HCT116 (cell line): ENCODE results near the gene STUM. TPM values are rescaled to one million over a fixed set of nuclear protein-coding genes. Genes with fewer than 3 reads are reported as not detected.

Experiments
- ATAC-seq: fragments of 200-7000 bp; cut with Tn5 transposase; 2 replicates; pipeline ENCODE4 v1.9.1; 2020; ENCODE audit warnings: mild to moderate bottlenecking, moderate library complexity
- BruUV-seq: library from RNA; stranded (reverse); fragments of 400-500 nt; replicated peaks from 2 replicates; lab custom pipeline; 2021; lab: Mats Ljungman, UMichigan
- CTCF ChIA-PET: fragments of 300-600 bp; sonication (Branson Sonifier 250); formaldehyde crosslinking; loops from one replicate; lab custom pipeline; 2021; ENCODE audit warnings: antibody characterized with exemption; lab: Charles Lee
- POLR2A ChIA-PET: fragments of 300-600, 350-600 bp; sonication (Branson Sonifier 250); formaldehyde crosslinking; loops from one replicate; lab custom pipeline; 2021; ENCODE audit warnings: antibody characterized with exemption; lab: Charles Lee
- RAD21 ChIA-PET, 2 experiments: fragments of 300-600 bp; sonication (Branson Sonifier 250); formaldehyde crosslinking; loops; one replicate each; lab custom pipeline; 2023; ENCODE audit warnings: low total read pairs in 2 of 2; ENCODE audit not compliant: uncharacterized antibody in 2 of 2, unreplicated experiment in 2 of 2, low non-redundant PET in 1 of 2; lab: Charles Lee
- DNase-seq: peaks from one replicate; pipeline ENCODE4 v3.0.0-alpha.2; 2010; ENCODE audit warnings: low read depth, low spot score
- H2AFZ ChIP-seq: fragments of 200-600 bp; shearing (Covaris generic), sonication (generic); 2 replicates; pipeline ENCODE4 v1.6.1; 2017; ENCODE audit warnings: low read depth, mixed run types, mixed read lengths, antibody characterized with exemption, low read length; ENCODE audit not compliant: poor library complexity, severe bottlenecking
- H3K27ac ChIP-seq: 2 replicates; pipeline ENCODE4 v1.5.1; 2012; ENCODE audit warnings: low read depth, low read length
- H3K27me3 ChIP-seq: fragments of 200-600 bp; sonication (generic); 2 replicates; pipeline ENCODE4 v1.6.1; 2016; ENCODE audit warnings: mixed run types, low read length, mixed read lengths; ENCODE audit not compliant: insufficient read depth
- H3K36me3 ChIP-seq, 2 experiments: fragments of 200-500 bp in 1 of 2; fragments of 200-600 bp in 1 of 2; sonication (Bioruptor generic) in 1 of 2; sonication (generic) in 1 of 2; 2 replicates each; pipeline versions ENCODE4 v1.5.1 to v1.6.1; 2014 to 2016; ENCODE audit warnings: low read length in 2 of 2, inconsistent platforms in 1 of 2, mixed read lengths in 1 of 2, mixed run types in 1 of 2; ENCODE audit not compliant: insufficient read depth in 2 of 2, control insufficient read depth in 1 of 2
- H3K4me1 ChIP-seq, 2 experiments: fragments of 200-600 bp in 1 of 2; sonication (generic) in 1 of 2; 2 replicates each; pipeline versions ENCODE4 v1.5.1 to v1.6.1; 2012 to 2017; ENCODE audit warnings: low read length in 2 of 2, inconsistent platforms in 1 of 2, mild to moderate bottlenecking in 1 of 2, mixed read lengths in 1 of 2, mixed run types in 1 of 2, moderate library complexity in 1 of 2; ENCODE audit not compliant: insufficient read depth in 2 of 2, control insufficient read depth in 1 of 2
- H3K4me2 ChIP-seq: fragments of 200-600 bp; sonication (generic); 2 replicates; pipeline ENCODE4 v1.6.1; 2017; ENCODE audit warnings: mixed run types, low read length, mixed read lengths
- H3K4me3 ChIP-seq, 2 experiments: fragments of 200-600 bp in 1 of 2; sonication (generic) in 1 of 2; replicated peaks in 1 of 2; 2 replicates each; pipeline ENCODE4 v1.5.1; 2011 to 2016; ENCODE audit warnings: low read length in 2 of 2, control low read depth in 1 of 2, low read depth in 1 of 2, mild to moderate bottlenecking in 1 of 2, mixed read lengths in 1 of 2, mixed run types in 1 of 2
- H3K79me2 ChIP-seq: fragments of 200-600 bp; sonication (generic); 2 replicates; pipeline ENCODE4 v1.6.1; 2017; ENCODE audit warnings: mild to moderate bottlenecking, mixed run types, low read length, moderate library complexity, mixed read lengths; ENCODE audit not compliant: insufficient read depth
- H3K9ac ChIP-seq: fragments of 200-600 bp; sonication (generic); 2 replicates; pipeline ENCODE4 v1.6.1; 2016; ENCODE audit warnings: low read length, mixed read lengths
- H3K9me2 ChIP-seq: fragments of 200-600 bp; sonication (generic), shearing (Covaris generic); 2 replicates; pipeline ENCODE4 v1.6.1; 2017; ENCODE audit warnings: mixed run types, mild to moderate bottlenecking, moderate library complexity; ENCODE audit not compliant: insufficient read depth
- H3K9me3 ChIP-seq, 2 experiments: fragments of 200-500 bp in 1 of 2; fragments of 200-600 bp in 1 of 2; sonication (Bioruptor generic) in 1 of 2; sonication (generic) in 1 of 2; 2 replicates each; pipeline ENCODE4 v1.6.1; 2014 to 2017; ENCODE audit warnings: low read length in 2 of 2, mixed read lengths in 2 of 2, inconsistent platforms in 1 of 2, low read depth in 1 of 2, mild to moderate bottlenecking in 1 of 2, mixed run types in 1 of 2, moderate library complexity in 1 of 2; ENCODE audit not compliant: control insufficient read depth in 1 of 2, insufficient read depth in 1 of 2
- H4K20me1 ChIP-seq: fragments of 200-600 bp; sonication (generic), shearing (Covaris generic); 2 replicates; pipeline ENCODE4 v1.6.1; 2017; ENCODE audit warnings: mixed run types, mild to moderate bottlenecking, moderate library complexity; ENCODE audit not compliant: insufficient read depth
- FOSL1 ChIP-seq: IDR thresholded peaks from 2 replicates; pipeline ENCODE4 v1.6.1; 2012; ENCODE audit warnings: low read depth
- JUND ChIP-seq: IDR thresholded peaks from 2 replicates; pipeline ENCODE4 v1.6.1; 2012
- POLR2AphosphoS5 ChIP-seq: IDR thresholded peaks from 2 replicates; pipeline ENCODE4 v1.6.1; 2011; ENCODE audit warnings: mild to moderate bottlenecking, low read depth, low read length, moderate library complexity
- RAD21 ChIP-seq: IDR thresholded peaks from 2 replicates; pipeline ENCODE4 v1.6.1; 2012; ENCODE audit warnings: low read depth, mild to moderate bottlenecking
- SP1 ChIP-seq: IDR thresholded peaks from 2 replicates; pipeline ENCODE4 v1.6.1; 2012; ENCODE audit warnings: low read depth
- SRF ChIP-seq: IDR thresholded peaks from 2 replicates; pipeline ENCODE4 v1.6.1; 2012; ENCODE audit warnings: low read depth
- ZFX ChIP-seq: fragments of 450-650 bp; IDR thresholded peaks from 2 replicates; pipeline ENCODE4 v1.6.1; 2017
- intact Hi-C: fragments of 100-400 bp; cut with micrococcal nuclease; formaldehyde crosslinking; loops from 2 replicates; pipeline ENCODE4 v1.10.0; 2022
- total RNA-seq: library from RNA; stranded (reverse); gene quantifications from one replicate; pipeline ENCODE4 v1.2.1, GENCODE V29; 2021; ENCODE audit not compliant: unreplicated experiment
- TF ChIP-seq, protein P1 (sequence below), 3 experiments: fragments of 200-600 bp in 1 of 3; sonication (generic) in 1 of 3; IDR thresholded peaks in 2 of 3; conservative IDR thresholded peaks in 1 of 3; 2 replicates each; pipeline ENCODE4 v1.5.1; 2012 to 2017; ENCODE audit warnings: low read depth in 2 of 3, low read length in 2 of 3, antibody characterized with exemption in 1 of 3, borderline replicate concordance in 1 of 3, control low read depth in 1 of 3, mild to moderate bottlenecking in 1 of 3, mixed read lengths in 1 of 3, mixed run types in 1 of 3, moderate library complexity in 1 of 3; ENCODE audit not compliant: insufficient read depth in 1 of 3
- TF ChIP-seq, protein P2 (sequence below): IDR thresholded peaks from 2 replicates; pipeline ENCODE4 v1.6.1; 2012; ENCODE audit warnings: low read depth
- TF ChIP-seq, protein P3 (sequence below): IDR thresholded peaks from 2 replicates; pipeline ENCODE4 v1.6.1; 2012
- TF ChIP-seq, protein P4 (sequence below): IDR thresholded peaks from 2 replicates; pipeline ENCODE4 v1.6.1; 2011; ENCODE audit warnings: mild to moderate bottlenecking, low read length, moderate library complexity; ENCODE audit not compliant: insufficient replicate concordance; ENCODE audit errors: extremely low read depth
- TF ChIP-seq, protein P5 (sequence below): IDR thresholded peaks from 2 replicates; pipeline ENCODE4 v1.6.1; 2012

The STUM gene
- total RNA-seq, 1 experiment from 2014 or later, result not detected

DNA sequence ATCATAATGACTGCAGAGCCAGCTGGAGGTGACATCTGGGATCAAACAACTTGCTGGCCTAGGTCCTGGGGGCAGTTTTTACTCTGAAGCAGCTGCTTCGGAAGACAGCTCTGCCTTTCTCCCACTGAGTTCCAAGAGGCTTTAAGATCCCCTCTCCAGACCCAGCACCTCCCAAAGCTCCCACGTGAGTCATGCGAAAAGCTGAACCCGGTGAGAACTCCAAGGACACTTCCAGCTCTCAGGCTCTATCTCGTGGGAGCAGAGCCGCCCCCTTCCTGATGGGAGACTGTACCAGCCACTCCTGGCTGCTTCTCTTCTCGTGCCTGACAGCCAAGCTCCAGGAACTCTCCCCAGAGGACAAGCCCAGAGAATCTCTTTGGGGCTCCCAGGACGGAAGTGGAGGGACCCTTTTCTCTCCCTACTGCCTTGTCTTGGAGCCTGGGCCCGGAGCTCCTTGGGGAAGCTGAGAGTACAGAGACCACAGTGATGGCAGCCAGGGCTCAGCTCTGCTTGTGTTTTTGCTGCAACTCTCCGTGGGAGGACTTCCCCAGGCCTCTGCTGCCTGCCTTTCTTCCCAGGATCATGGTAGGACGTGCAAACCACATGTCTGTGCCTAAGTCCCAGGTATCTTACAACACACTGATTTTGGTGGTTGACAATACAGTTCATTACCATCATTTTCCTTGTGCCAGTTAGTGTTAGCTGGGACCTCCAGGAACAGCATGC is 40.6 kb downstream of the STUM start:
- intact Hi-C loops, result no loop called here
- no peaks in the 10 kb centered on the region for H3K79me2 ChIP-seq
- POLR2A ChIA-PET, result no interaction called here

DNA sequence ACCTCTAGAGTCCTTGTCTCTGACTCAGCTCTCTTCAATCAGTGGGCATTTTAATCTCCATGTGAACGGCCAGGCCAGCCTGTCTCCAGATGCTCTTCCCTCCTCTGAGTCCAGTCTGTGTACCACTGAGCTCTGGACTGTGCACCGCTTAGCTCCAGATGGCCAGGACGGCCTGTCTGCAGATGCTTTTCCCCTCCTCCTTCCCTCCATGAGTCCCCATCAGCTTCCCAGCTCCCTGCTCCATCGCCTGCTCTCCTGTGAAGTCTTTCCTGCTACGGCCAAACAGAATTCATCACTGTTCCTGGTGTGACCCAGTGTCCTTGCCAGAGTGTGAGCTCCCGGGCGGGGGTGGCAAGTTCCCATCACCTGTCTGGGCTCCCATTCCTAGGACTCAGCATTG is 42.0 kb downstream of the STUM start:
- H4K20me1 ChIP-seq, result no peaks in the 10 kb centered on the region
- ChIA-PET POLR2A (no interaction called here), RAD21 (no interaction called here), CTCF (no interaction called here)
- H3K9me2 ChIP-seq, result no peaks in the 10 kb centered on the region
- no peak overlapping the region for H3K4me2 ChIP-seq
- H3K79me2 ChIP-seq, result no peaks in the 10 kb centered on the region
- H3K27ac ChIP-seq, result no peak overlapping the region
- intact Hi-C loops, result no loop called here
- no peak for DNase-seq
- no peak overlapping the region for H3K9ac ChIP-seq
- H3K4me3 ChIP-seq, result no peak overlapping the region
- H3K27me3 ChIP-seq, result no peaks in the 10 kb centered on the region
- no peak for ATAC-seq
- H3K4me1 ChIP-seq, result no peaks in the 10 kb centered on the region
- H3K9me3 ChIP-seq, result no peaks in the 10 kb centered on the region
- no peak overlapping the region for H2AFZ ChIP-seq
- H3K36me3 ChIP-seq, result no peaks in the 10 kb centered on the region
- BruUV-seq, result no TSS peak
- TF ChIP-seq, protein P1, sequence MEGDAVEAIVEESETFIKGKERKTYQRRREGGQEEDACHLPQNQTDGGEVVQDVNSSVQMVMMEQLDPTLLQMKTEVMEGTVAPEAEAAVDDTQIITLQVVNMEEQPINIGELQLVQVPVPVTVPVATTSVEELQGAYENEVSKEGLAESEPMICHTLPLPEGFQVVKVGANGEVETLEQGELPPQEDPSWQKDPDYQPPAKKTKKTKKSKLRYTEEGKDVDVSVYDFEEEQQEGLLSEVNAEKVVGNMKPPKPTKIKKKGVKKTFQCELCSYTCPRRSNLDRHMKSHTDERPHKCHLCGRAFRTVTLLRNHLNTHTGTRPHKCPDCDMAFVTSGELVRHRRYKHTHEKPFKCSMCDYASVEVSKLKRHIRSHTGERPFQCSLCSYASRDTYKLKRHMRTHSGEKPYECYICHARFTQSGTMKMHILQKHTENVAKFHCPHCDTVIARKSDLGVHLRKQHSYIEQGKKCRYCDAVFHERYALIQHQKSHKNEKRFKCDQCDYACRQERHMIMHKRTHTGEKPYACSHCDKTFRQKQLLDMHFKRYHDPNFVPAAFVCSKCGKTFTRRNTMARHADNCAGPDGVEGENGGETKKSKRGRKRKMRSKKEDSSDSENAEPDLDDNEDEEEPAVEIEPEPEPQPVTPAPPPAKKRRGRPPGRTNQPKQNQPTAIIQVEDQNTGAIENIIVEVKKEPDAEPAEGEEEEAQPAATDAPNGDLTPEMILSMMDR (IDR thresholded peaks at IDR 0.05 in 2 of 3, conservative IDR thresholded peaks at IDR 0.05 in 1 of 3; ENCODE audit: borderline replicate concordance in 1 of 3, insufficient read depth in 1 of 3, low read depth in 2 of 3, low read length in 2 of 3), result no peak
- TF ChIP-seq, protein P2, sequence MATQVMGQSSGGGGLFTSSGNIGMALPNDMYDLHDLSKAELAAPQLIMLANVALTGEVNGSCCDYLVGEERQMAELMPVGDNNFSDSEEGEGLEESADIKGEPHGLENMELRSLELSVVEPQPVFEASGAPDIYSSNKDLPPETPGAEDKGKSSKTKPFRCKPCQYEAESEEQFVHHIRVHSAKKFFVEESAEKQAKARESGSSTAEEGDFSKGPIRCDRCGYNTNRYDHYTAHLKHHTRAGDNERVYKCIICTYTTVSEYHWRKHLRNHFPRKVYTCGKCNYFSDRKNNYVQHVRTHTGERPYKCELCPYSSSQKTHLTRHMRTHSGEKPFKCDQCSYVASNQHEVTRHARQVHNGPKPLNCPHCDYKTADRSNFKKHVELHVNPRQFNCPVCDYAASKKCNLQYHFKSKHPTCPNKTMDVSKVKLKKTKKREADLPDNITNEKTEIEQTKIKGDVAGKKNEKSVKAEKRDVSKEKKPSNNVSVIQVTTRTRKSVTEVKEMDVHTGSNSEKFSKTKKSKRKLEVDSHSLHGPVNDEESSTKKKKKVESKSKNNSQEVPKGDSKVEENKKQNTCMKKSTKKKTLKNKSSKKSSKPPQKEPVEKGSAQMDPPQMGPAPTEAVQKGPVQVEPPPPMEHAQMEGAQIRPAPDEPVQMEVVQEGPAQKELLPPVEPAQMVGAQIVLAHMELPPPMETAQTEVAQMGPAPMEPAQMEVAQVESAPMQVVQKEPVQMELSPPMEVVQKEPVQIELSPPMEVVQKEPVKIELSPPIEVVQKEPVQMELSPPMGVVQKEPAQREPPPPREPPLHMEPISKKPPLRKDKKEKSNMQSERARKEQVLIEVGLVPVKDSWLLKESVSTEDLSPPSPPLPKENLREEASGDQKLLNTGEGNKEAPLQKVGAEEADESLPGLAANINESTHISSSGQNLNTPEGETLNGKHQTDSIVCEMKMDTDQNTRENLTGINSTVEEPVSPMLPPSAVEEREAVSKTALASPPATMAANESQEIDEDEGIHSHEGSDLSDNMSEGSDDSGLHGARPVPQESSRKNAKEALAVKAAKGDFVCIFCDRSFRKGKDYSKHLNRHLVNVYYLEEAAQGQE, result no peak
- TF ChIP-seq, protein P3, sequence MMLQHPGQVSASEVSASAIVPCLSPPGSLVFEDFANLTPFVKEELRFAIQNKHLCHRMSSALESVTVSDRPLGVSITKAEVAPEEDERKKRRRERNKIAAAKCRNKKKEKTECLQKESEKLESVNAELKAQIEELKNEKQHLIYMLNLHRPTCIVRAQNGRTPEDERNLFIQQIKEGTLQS, result no peak
- TF ChIP-seq POLR2AphosphoS5 (no peak), SP1 (no peak)

More for the DNA sequence above, 40.6 kb downstream of the STUM start:
- ChIA-PET RAD21 (no interaction called here), CTCF (interaction anchor here (1.3 kb wide), 1 partner anchor 20 kb away, joined by 4 read pairs; no protein-coding TSS in a partner anchor)
- Histone ChIP-seq H3K9me2 (no peaks in the 10 kb centered on the region), H4K20me1 (no peaks in the 10 kb centered on the region), H3K9ac (no peak overlapping the region), H3K27ac (no peak overlapping the region), H3K9me3 (no peaks in the 10 kb centered on the region), H3K4me1 (no peaks in the 10 kb centered on the region), H3K4me2 (no peak overlapping the region), H2AFZ (no peak overlapping the region), H3K36me3 (no peaks in the 10 kb centered on the region), H3K27me3 (no peaks in the 10 kb centered on the region)
- DNase-seq, result no peak
- no peak for ATAC-seq
- no peak for TF ChIP-seq SRF
- TF ChIP-seq JUND, result no peak
- TF ChIP-seq, protein P4, sequence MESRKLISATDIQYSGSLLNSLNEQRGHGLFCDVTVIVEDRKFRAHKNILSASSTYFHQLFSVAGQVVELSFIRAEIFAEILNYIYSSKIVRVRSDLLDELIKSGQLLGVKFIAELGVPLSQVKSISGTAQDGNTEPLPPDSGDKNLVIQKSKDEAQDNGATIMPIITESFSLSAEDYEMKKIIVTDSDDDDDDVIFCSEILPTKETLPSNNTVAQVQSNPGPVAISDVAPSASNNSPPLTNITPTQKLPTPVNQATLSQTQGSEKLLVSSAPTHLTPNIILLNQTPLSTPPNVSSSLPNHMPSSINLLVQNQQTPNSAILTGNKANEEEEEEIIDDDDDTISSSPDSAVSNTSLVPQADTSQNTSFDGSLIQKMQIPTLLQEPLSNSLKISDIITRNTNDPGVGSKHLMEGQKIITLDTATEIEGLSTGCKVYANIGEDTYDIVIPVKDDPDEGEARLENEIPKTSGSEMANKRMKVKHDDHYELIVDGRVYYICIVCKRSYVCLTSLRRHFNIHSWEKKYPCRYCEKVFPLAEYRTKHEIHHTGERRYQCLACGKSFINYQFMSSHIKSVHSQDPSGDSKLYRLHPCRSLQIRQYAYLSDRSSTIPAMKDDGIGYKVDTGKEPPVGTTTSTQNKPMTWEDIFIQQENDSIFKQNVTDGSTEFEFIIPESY, result no peak
- TF ChIP-seq RAD21, result no peak
- TF ChIP-seq, protein P5, sequence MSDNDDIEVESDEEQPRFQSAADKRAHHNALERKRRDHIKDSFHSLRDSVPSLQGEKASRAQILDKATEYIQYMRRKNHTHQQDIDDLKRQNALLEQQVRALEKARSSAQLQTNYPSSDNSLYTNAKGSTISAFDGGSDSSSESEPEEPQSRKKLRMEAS, result no peak
- TF ChIP-seq SP1, result no peak
- no peak for TF ChIP-seq ZFX
- no peak for TF ChIP-seq FOSL1
- TF ChIP-seq, all 23 proteins: peak for 0
- no TSS peak for BruUV-seq
- no peak overlapping the region for H3K4me3 ChIP-seq
